ENCODE measurements around the gene KLK15.

KLK15 gene

DNA sequence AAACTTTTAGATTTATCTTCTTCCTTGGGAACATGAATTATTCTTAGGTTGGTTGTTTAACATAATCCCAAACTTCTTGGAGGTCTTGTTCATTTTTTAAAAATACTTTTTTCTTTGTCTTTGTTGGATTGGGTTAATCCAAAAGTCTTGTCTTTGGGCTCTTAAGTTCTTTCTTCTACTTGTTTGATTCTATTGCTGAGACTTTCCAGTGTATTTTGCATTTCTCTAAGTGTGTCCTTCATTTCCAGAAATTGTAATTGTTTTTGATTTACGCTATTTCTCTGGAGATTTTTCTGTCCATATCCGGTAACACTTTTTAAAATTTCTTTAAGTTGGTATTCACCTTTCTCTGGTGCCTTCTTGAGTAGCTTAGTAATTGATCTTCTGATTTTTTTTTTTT, 9.8 kb upstream of the KLK15 start:
- no peak for DNase-seq

DNA sequence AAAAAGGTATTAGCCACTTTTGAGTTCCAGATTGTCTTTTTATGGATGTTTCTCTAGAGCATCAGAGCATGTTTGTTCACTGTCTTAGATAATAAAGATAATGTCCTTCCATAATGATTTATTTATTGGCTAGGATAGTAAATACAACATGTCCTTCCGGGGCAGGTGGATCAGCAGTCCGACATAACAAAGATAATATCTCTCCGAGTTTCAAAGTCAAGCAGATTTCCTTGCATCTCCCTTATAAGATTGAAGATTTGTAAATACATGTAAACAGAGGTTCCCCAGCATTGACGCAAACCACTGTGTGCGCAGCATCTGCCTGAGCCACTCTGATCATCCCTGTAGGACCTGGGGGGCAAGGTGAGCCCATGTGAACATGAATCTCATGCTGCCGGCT, 8.8 kb upstream of the KLK15 start:
- no peak for DNase-seq

DNA sequence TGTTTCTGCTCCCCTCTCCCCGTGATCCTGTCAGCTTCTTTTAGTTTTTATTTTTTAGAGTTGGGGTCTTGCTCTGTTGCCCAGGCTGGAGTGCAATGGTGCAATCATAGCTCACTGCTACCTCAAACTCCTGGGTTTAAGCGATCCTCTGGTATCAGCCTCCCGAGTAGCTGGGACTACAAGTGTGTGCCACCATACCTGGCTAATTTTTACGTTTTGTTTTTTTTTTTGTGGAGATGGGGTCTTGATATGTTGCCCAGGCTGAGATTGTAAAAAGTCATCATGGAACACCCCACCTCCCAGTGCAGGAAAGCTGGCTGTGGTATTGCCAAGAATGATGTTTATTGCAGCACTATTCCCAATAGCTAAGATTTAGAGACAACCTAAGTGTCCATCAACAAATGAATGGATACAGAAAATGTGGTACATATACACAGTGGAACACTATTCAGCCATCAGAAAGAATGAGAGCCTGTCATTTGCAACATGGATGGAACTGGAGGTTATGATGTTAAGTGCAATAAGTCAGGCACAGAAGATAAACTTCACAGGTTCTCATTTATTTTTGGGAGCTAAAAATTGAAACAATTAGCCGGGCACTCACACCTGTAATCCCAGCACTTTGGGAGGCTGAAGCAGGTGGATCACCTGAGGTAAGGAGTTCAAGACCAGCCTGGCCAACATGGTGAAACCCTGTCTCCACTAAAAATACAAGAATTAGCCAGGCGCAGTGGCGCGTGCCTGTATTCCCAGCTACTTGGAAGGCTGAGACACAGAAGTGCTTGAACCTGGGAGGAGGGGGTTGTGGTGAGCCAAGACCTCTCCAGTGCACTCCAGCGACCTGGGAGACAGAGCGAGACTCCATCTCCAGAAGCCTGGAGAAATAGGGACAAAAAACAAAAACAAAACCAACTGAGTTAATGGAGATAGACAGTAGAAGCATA, 6.6 kb upstream of the KLK15 start:
- DNase-seq: no peak

DNA sequence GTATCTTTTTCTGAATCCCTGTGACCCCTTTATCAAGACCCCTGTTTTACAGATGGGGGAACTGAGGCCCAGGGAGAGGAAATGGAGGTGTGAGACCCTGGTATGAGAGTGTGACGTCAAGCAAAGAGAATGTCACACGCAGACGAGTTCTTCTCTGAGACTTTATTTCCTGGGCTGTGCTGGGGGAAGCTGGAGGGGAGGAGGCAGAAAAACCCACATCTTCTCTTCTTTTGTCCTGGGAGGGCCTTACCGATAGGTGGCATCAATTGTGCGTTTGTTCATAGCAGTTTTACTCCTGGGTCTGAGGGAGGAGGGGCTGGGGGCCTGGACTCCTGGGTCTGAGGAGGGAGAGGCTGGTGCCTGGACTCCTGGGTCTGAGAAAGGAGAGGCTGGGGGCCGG, 4.9 kb upstream of the KLK15 start:
- peak in 1 of 4 experiments; percentile 17 for DNase-seq

DNA sequence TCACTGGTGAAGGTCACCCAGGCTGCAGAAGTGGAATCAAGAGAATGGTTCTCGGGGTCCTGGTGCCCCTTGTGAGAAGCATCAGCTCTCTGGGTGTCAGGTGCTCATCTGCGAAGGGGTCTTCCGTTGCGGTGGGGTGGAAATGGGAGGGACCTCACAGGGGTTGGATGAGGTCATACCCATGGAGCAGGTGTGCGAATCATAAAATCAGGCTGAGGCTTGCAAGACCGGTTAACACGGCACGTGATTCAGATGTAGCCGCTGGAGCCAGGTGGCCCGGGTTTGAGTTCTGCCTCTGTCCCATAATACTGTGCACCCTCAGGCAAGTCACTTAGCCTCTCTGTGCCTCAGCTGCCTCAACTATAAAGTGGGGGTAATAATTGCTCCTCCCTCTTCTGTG, 3.9 kb upstream of the KLK15 start:
- DNase-seq: no peak

DNA sequence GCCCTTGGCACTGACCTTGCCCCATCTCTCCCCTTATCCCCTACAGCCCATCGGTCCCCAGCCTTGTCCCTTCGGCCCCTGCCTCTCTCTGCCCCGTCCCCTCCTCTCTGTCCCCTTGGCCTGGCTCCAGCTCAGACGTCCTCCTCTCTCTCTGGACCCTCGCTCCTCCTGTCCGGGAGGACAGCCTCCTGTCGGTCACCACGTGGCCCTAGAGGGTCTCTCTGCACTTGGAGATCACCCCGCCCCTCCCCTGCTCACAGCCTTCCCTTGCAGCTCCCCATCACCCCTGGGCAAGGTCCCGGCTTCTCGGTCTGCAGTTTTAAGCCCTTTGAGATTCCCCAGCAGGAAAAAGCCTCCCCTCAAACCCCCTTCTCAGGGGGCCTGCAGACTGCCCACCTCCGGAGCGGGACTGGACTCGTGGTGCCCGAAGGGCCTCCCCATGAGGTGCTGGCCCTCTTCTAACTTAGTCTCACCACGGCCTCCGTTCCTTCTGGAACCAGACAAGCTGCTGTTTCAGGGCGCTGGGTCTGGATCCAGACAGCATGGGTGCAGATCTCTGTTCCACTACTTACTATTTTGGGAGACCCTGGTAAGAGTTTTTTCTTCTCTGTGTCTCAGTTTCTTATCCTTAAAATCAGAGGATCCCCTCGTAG, 3.3 kb upstream of the KLK15 start:
- no peak for DNase-seq

DNA sequence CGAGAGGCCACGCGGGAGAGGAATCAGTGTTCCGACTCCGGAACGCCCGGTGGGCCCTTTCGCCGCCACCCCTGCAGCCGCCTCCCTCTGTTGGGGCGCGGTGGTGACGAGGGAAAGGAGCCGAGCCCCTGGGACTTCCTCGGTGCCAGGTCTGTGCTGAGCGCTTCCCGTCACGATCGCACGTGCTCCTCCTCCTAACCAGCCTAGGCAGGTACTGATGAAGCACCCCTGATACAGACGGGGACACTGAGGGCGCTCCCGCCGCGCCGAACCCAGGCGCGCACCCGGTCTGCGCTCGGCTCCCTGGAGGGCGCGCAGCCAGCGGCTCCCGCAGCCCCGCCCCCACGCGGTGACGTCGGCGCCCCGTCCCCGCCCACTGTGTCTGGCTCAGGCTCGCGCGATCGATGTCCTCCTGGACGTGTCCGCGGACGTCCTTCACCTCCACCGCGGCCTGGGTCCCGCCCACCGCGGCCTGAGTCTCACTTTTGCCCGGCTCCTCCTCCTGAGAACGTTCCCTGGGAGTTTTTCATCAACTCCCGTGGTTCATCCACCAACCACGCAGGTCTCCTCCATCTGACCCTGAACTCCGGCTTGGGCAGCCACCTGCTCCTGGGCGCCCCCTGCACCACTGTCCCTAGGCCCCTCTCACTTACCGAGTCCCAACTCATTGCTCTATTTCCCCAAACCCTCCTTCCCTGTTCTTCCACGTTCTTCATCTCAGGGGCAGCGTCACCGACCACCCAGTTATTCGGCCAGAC, 2.6 kb upstream of the KLK15 start:
- peak; percentile 65 to 88 (median 80) for DNase-seq

DNA sequence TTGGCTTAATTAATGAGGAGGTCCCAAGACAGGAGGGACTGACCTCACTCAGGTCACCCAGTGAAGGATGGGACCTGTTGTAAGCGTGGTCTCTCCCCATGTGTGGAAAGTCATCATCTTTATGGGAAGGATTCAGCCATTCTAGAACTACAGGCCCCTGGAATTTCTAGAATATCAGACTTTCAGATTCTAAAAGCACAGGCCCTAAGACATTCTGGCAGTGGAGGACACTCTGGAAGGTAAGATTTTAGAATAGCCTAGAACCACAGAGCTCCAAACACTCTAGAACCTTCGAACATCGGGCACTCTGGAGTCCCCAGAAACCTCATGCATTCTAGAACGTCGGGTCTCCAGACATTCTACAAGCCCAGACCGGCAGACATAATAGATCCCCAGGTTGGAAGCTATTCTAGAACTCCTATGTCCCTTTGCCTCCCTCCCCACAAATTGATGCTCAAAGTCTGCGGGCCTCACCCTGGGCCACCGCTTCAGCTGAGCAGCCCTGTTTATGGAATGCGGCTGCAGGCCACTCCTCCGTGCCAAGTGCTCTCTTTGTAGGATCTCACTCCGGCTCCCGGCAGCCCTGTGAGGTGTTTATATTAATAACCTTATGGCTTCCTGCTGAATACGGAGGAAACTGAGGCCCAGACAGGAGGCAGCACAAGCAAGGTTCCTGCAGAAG, 1.9 kb upstream of the KLK15 start:
- DNase-seq: peak in 1 of 4 experiments; percentile 3

DNA sequence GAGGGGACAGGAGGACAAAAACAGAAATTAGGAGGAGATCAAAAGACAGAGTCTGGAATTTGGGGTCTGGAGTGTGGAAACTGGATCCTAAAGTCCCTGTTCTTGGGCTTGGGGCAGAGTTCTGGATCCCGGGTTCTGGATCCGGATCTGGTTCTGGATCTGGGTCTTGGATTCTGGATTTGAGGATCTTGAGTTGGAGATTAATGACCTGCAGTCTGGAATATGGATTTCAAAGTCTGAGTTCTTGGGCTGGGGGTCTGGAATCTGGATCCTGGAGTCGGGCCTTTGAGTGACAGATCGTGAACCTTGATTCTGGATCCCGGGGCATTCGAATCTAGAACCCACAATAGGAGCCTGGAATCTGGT, 411 bp upstream of the KLK15 start:
- no peak for DNase-seq

DNA sequence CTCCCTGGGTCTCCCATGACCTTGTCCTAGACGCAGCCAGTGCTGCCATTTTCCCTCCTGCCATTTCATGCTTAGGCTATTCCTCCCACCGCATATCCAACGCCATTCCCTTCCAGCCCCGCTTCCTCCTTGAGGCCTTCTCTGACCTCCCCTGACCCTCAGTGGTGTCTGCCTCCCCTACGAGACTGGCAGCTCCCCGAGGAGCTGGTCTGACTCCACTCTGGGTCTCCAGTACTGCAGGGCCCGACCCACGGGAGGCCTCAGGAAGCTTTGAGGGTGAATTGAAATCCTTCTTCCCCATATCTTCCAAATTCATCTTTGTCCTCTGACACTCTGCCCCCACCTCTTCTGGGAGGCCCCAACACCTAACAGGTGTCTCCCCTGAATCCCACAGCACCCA, 708 bp downstream of the KLK15 start:
- no peak for DNase-seq

DNA sequence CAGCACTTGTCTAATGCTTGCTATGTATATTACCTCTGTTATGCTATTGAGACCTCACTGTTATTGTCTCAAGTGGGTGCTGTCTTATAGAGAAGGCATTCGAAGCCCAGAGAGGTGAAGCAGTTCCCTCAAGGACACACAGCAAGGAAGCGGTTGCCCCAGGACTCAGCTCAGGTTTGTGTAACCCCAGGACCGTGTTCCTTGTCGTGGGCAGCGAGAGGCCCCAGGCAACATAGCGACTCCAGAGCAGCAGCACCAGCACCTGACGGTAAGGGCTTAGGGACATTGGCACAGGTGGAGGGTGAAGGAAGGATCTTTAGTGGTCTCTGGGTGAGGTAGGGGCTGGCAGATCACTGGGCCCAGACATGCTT, 2.4 kb downstream of the KLK15 start:
- DNase-seq: no peak

DNA sequence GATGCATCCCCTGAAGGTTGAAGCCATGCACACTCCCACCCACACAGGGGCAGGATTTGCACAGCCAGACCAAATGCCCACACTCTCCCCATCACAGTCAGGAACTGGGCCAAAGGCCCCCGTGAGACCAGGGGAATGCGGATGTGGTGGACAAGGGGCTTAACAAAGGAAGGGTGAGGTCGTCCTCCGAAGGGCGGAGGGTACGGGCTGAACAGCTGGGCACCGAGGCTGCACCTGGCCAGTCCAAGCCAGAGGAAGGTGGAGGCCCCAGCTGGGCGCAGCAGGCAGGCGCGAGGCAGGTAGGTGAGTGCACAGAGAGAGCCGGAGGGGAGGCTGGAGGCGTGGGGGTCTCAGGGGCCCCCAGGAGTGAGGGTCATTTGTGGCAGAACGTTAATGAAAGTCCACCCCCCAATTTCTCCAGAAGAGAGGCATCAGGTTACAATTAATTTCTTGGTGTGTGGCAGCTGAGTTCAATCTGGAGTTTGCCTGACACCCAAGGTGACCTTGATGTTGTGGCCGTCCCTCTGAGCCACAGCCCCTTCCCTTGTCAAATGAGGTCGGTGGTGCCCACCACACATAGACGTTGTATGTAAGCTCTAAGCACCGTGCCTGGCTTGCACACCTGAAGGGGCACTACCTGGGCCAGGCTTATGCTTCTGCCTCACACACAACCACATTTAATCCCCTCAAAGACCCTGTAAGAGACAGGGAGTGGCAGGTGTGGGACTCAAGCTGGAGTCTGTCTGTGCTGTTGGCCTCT, 2.9 kb downstream of the KLK15 start:
- no peak for DNase-seq

DNA sequence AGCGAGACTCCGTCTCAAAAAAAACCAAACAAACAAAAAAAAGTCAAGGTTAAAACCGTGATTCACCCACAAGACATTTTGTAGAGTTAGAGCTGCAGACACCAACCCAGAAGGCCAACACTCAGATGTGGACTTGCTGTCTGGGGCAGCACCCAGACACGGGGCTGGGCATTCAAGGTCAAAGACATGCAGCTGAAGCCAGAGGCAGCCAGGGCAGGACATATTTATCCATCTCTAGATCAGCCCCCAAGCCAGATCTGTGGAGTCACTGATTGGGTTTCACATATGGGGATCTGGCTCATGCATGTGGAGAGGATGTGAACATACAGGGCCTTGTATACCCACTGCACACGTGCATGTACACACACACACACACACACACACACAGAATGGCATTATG, 3.6 kb downstream of the KLK15 start:
- no peak for DNase-seq

DNA sequence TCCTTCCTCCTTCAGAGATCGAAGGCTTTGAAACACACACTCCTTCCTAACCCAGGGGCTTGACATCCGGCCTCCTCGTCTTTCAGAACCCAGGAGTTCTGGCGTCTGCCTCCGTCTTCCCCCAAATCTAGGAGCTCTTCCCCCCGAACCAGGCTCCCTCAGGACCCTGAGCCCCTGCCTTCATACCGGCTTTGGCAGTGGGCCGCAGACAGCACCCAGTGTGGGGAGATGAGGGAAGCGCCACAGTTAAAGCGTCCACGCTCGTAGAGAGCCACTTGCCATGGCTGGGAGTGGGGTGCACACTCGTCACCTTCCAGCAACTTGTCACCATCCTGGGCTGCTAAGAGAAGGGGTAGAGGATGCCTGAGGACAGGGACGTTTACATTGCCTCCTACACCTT, 5.9 kb downstream of the KLK15 start:
- DNase-seq: no peak

DNA sequence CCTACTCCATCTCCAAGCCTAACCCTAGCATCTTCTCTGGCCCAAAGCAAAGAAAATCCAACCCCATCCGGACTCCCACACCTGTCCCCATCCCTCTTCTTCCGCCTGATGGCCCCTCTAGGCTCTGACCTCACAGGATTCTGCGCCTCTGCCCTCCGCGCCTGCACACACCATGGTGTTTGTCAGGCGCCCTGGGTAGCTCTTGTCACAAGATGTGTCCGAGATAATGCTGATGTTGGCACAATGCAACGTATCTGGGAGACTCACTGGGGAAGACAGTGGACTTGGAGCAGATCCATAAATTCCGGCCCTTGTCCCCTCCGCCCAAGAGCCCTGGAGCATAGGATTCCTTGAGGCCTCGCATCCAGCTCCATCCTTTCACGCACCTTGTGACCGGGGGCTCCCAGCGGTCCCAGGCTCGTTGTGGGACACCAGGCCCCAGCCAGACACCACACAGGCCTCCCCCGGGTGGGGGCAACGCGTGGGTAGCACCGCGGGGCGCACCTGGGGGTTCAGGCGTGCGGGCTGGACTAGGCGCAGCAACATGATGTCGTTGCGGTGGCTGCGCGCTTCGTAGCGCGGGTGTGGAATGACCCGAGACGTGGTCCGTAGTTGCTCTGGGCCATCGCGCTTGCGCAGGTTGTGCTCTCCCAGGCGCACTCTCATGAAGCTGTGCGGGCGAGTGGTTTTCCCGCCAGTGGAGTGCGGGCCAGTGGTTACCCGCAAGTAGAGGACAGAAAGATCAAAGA, 6.7 kb downstream of the KLK15 start:
- no peak for DNase-seq

DNA sequence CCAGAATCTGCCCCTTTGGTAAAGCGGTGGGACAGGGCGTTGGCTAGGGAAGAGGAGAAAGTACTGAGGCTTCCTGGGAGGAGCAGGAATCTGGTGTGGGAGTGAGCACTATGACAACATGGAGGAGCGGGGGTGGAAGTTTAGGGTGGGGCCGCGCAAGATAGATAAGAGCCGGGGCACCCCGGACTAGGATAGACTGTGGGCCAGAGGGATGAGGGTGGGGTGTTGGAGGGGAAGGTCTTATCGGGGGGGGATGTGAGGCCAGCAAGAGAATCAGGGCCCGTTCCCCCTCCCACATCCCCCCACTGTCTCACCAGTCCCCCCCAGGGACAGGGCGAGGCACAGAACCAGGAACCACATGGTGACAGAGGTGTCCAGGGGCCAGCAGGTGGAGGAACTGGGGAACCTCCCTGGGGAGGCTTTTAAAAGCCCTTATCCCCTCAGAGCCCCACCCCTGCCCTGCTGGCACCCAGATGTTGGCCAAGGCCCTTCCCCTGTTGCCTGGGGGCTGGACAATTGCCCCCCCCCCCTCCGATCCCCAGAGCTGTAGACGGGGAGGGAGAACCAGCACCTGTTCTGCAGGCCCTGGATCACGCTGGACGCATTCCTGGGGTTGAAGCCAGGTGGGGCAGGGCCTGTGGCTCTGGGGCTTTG, 9.9 kb downstream of the KLK15 start, which contains the start of gene KLK1:
KLK1 (minus strand) TSS at position 399 of the 654 bp plus-strand sequence; CDS start at position 360, 39 bp downstream.
- no peak for DNase-seq

DNA sequence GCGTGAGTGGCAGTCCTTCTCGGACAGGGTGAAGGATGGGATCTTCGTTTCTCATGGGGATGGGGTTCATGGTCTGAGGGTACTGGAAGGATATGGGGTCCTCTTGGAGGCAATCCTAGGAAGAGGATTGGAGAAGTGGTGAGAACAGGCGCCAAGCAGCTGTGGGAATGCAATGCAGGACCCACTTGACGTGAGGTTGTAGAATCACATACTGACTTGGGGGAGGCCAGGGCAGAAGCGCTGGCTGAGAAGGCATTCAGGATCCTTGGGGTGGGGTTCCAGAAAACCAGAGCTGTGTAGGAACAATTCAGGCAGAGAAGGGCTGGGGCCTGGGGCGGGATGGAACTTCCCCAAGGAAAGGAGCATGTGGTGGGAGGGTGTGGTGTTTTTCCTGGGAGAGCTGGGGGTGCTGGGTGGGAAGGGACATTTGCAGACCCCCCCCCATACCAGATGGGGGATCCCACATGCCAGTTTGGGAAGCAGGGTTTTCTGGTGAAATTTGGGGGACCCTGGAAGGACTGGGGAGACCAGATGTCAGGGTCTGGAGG, 10.6 kb downstream of the KLK15 start:
- no peak for DNase-seq

DNA sequence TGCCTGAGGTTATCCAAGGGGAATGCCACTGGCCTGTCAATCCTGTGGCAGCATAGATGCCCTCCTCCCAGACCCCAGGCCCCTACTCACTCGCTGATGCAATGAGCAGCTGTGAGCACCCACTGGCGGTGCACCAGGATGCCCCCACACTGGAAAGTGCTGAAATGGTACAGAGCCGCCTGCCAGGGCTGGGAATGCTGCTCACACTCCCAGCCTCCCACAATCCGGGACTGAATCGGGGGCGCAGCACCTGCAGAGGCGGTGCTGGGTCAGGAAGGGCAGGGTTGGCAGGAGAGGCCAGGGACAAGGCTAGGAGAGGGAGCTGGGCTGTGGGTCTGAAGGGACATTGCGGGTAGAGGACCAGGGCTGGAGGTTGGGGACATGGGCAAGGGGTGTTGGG, 11.8 kb downstream of the KLK15 start:
- no peak for DNase-seq

DNA sequence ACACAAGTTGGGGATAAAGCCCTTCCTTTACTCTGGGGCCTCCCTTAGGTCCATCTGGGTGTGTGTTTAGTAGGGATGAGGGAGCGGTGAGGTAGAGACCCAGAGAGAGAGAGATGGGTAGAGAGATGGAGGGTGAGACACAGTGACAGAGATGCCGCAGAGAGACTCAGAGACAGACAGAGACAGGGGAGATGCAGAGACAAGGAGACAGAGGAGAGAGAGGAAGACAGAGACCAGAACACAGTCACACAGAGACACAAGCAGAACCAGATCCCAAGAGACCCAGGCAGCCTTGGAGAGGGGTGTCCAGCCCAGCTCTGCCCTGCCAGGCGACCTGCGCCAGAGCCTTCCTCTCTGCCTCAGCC, 12.1 kb downstream of the KLK15 start:
- no peak for DNase-seq

DNA sequence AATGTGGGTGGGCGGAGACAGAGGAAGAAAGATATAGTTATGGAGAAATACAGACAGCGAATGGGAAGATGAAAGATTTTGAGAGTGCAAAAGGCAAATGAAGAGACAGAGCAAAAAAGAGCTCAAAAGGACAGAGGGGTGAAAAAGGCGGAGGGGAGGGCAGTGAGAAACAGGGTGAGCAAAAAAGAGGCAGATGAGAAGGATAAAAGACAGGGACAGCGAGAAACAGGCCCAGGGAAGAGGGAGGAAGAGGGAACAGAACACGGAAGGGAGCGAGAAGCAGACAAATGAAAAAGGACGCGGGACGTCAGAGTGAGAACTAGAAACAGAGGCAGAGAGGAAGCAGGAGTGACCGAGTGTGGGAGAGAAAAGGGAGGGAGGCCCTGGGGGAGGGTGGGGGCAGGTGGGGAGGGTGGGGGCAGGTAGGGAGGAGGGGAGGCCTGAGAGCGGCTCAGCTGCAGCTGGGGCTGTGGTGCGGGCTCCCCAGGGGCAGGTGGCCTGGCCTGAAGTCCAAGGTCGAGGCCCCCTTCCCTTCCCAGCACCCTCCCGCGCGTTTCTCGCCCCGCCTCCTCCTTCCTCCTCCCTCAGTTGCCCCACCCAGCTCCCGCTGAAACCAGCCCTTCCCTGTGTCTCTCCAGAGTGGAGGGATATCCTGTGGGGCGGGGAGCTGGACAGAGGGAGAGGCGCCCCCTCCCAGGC, 12.7 kb downstream of the KLK15 start:
- peak in 2 of 4 experiments; percentile 19 to 28 for DNase-seq

Data from suppressor macrophage (primary cell).